B cell (primary cell): ENCODE data around the gene VWA5B2. TPM values are rescaled to one million over a fixed set of nuclear protein-coding genes. Genes with fewer than 3 reads are reported as not detected.
A peak's percentile ranks its signal among the peaks of the same experiment; 100 is the strongest.

Experiments used
- ATAC-seq: fragments of 200-7000 bp; cut with Tn5 transposase; one replicate; pipeline ENCODE4 v1.10.0; 2021; ENCODE audit warnings: low read depth, mild to moderate bottlenecking, moderate number of reproducible peaks, moderate library complexity
- CTCF ChIA-PET: fragments of 350-600 bp; sonication (Branson Sonifier 250); formaldehyde crosslinking; loops from one replicate; lab custom pipeline; 2021; ENCODE audit warnings: antibody characterized with exemption, inconsistent platforms; lab: Charles Lee
- POLR2A ChIA-PET: fragments of 350-600 bp; sonication (Branson Sonifier 250); formaldehyde crosslinking; loops from one replicate; lab custom pipeline; 2021; ENCODE audit warnings: antibody characterized with exemption; lab: Charles Lee
- DNase-seq: peaks from one replicate; pipeline ENCODE4 v3.0.0; 2013
- H2AFZ ChIP-seq: 2 replicates; pipeline ENCODE4 v1.6.1; 2012; ENCODE audit warnings: mild to moderate bottlenecking, low read depth, low read length; ENCODE audit not compliant: insufficient read depth, poor library complexity, severe bottlenecking
- H3K27ac ChIP-seq, 2 donors: 1 replicate in 1 of 2; 2 replicates in 1 of 2; pipeline ENCODE4 v1.5.1; 2012 to 2013; ENCODE audit warnings: low read length in 2 of 2, mild to moderate bottlenecking in 2 of 2, moderate library complexity in 1 of 2
- H3K27me3 ChIP-seq, 4 experiments: fragments of 200-600 bp in 1 of 4; sonication (generic) in 1 of 4; replicated peaks in 1 of 4; 1 replicate in 2 of 4; 2 replicates in 2 of 4; pipeline versions ENCODE4 v1.6.1 to v1.7.0; 2013 to 2016; ENCODE audit warnings: low read length in 3 of 4, mild to moderate bottlenecking in 2 of 4, mixed read lengths in 1 of 4, moderate library complexity in 1 of 4; ENCODE audit not compliant: insufficient read depth in 4 of 4, control insufficient read depth in 3 of 4; ENCODE audit errors: control extremely low read depth in 1 of 4
- H3K36me3 ChIP-seq, 2 experiments: replicated peaks in 1 of 2; 1 replicate in 1 of 2; 2 replicates in 1 of 2; pipeline versions ENCODE4 v1.6.1 to v1.7.1; 2013; ENCODE audit warnings: low read length in 1 of 2; ENCODE audit not compliant: insufficient read depth in 2 of 2, control insufficient read depth in 1 of 2; ENCODE audit errors: control extremely low read depth in 1 of 2, extremely low read depth in 1 of 2
- H3K4me1 ChIP-seq, 2 donors: fragments of 200-600 bp in 1 of 2; sonication (generic) in 1 of 2; 1 replicate in 1 of 2; 2 replicates in 1 of 2; pipeline versions ENCODE4 v1.5.1 to v1.6.1; 2013 to 2017; ENCODE audit warnings: low read length in 2 of 2; ENCODE audit not compliant: control insufficient read depth in 2 of 2, insufficient read depth in 2 of 2
- H3K4me2 ChIP-seq: replicated peaks from 2 replicates; pipeline ENCODE3; 2012; ENCODE audit warnings: mild to moderate bottlenecking, low read depth, low read length; ENCODE audit not compliant: poor library complexity, severe bottlenecking
- H3K4me3 ChIP-seq, 5 experiments: fragments of 200-600 bp in 1 of 5; sonication (generic) in 1 of 5; 1 replicate in 3 of 5; 2 replicates in 2 of 5; pipeline versions ENCODE4 v1.5.1 to v1.7.0; 2011 to 2016; ENCODE audit warnings: low read length in 4 of 5, mild to moderate bottlenecking in 4 of 5, low read depth in 2 of 5, control low read depth in 1 of 5, moderate library complexity in 1 of 5; ENCODE audit not compliant: insufficient read depth in 1 of 5; ENCODE audit errors: control extremely low read depth in 1 of 5, extremely low read depth in 1 of 5
- H3K79me2 ChIP-seq: fragments of 200-600 bp; sonication (generic); one replicate; pipeline ENCODE4 v1.6.0; 2016; ENCODE audit warnings: low read length; ENCODE audit not compliant: control insufficient read depth, insufficient read depth
- H3K9ac ChIP-seq: fragments of 200-600 bp; sonication (generic); 2 replicates; pipeline ENCODE4 v1.6.1; 2017; ENCODE audit warnings: mild to moderate bottlenecking, low read length, moderate library complexity
- H3K9me3 ChIP-seq, 3 donors: one replicate each; pipeline versions ENCODE4 v1.6.1 to v1.7.1; 2013; ENCODE audit warnings: low read length in 2 of 3; ENCODE audit not compliant: control insufficient read depth in 2 of 3, insufficient read depth in 1 of 3; ENCODE audit errors: control extremely low read depth in 1 of 3
- H4K20me1 ChIP-seq: 2 replicates; pipeline ENCODE4 v1.6.0; 2012; ENCODE audit warnings: mild to moderate bottlenecking, low read length; ENCODE audit not compliant: insufficient read depth, control insufficient read depth, poor library complexity, severe bottlenecking
- H3K27ac Mint-ChIP-seq: one replicate; pipeline ENCODE4 v1.8.0; 2021; ENCODE audit warnings: mixed read lengths
- H3K27me3 Mint-ChIP-seq: one replicate; pipeline ENCODE4 v1.8.0; 2021; ENCODE audit warnings: mixed read lengths
- H3K4me1 Mint-ChIP-seq: one replicate; pipeline ENCODE4 v1.8.0; 2021; ENCODE audit warnings: mixed read lengths
- H3K4me3 Mint-ChIP-seq: one replicate; pipeline ENCODE4 v1.8.0; 2021; ENCODE audit warnings: mixed read lengths
- H3K9me3 Mint-ChIP-seq: one replicate; pipeline ENCODE4 v1.8.0; 2022; ENCODE audit warnings: mixed read lengths; ENCODE audit not compliant: insufficient read depth
- EZH2 ChIP-seq: IDR thresholded peaks from 2 replicates; pipeline ENCODE4 v1.6.1; 2012; ENCODE audit warnings: borderline replicate concordance, low read depth, mild to moderate bottlenecking, moderate library complexity, low read length; ENCODE audit not compliant: insufficient read depth, poor library complexity, severe bottlenecking
- whole genome bisulfite sequencing: methylation state at CpG from one replicate; pipeline ENCODE4 v1.1.5; 2013; ENCODE audit warnings: missing lambda C conversion rate; ENCODE audit not compliant: insufficient coverage; 5-methylcytosine and 5-hydroxymethylcytosine counted together
- intact Hi-C: fragments of 100-400 bp; cut with micrococcal nuclease; formaldehyde crosslinking; loops from one replicate; pipeline ENCODE4 v1.10.0; 2022
- polyA plus RNA-seq: library from polyadenylated mRNA; depleted of rRNA; stranded (reverse); fragments of >200 nt; gene quantifications from 2 replicates; pipeline ENCODE4 v1.2.3, GENCODE V29; 2012
- total RNA-seq, 2 donors: library from RNA; stranded (reverse); fragments of 120-200 nt in 1 of 2; gene quantifications; 1 replicate in 1 of 2; 2 replicates in 1 of 2; pipeline versions ENCODE4 v1.2.3 to v1.2.4, GENCODE V29; 2013 to 2022
- TF ChIP-seq, protein P1 (sequence below): fragments of 200-600 bp; IDR thresholded peaks from one replicate; pipeline ENCODE4 v1.8.0; 2022; ENCODE audit warnings: antibody characterized with exemption, mild to moderate bottlenecking

The VWA5B2 gene
- total and polyA plus RNA-seq, 2 donors (not counting 1 experiment from before 2014, with no cell fraction given): 0.10 to 0.37 TPM

DNA sequence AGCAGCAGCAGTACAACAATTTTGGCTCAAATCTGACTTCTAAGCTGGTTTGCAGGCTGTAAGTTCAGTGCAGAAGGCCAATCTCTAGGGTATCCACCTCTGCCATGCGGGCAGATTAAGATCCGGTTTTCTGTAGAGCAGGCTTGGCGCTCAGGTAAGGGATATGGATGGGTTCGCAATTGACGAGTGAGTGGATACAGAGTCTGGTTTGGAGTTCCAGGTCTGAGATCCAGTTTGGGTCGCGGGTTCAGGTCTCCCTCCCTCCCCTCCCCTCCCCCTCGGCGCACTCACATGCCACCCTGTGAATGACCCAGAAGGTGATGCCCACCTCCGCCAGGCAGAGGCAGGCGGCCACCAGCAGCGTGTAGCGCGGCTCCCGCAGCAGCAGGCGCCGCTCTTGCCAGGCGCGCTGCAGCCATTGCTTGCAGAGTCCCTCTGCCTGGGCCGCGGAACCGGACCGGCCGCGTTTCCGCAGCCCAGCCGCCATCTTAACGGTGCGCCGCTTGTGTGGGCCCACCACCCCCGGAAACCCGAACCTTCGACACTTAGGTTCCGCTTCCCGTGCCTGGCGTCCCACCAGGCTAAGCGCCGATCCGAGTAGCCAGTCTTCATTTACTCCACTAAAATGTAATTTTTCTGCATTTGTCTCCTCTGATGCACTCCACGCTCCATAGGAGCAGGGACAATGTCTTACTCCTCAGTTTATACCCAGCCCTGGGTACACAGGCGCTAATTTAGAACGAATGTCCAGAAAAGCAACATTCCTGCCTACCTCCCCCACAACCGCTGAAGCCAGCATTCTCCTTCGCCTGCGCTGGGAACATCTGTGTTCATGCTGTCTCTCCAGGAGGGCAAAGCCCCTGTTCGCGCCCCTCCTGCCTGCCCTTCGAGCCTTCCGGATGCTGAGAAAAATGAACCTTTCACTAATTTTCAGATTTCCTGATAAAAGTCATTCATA lies 19.3 kb downstream of the VWA5B2 start, which contains the start of gene ALG3:
Gene ALG3, minus strand, starts transcription at position 509 of the 958 bp plus-strand sequence. Its CDS starts 22 bp downstream, at position 487.
- intact Hi-C loops: loop anchor here (1.0 kb wide), 6 partner anchors 51 to 114 kb away; partner anchors contain the start of genes AP2M1, EIF4G1 and PSMD2
- under 1% methylated on average over 47 of the region's 49 CpGs for WGBS
- H3K27me3 ChIP-seq: no peaks in the 10 kb centered on the region
- Mint-ChIP-seq H3K4me3 (peak within 1 kb of the TSS; percentile 87), H3K4me1 (peaks cover 9% of the 10 kb centered on the region), H3K27me3 (no peaks in the 10 kb centered on the region), H3K27ac (peak within 1 kb of the TSS; percentile 86), H3K9me3 (no peaks in the 10 kb centered on the region)
- H3K27ac ChIP-seq: peak within 1 kb of the TSS; percentile 59 to 77
- DNase-seq (peak; percentile 93), ATAC-seq (peak; percentile 49)
- H3K9ac ChIP-seq: peak within 1 kb of the TSS; percentile 84
- peaks cover 15% of the 10 kb centered on the region for H4K20me1 ChIP-seq
- H3K9me3 ChIP-seq: no peaks in the 10 kb centered on the region
- peak within 1 kb of the TSS; percentile 88 to 93 (median 91) for H3K4me3 ChIP-seq
- H2AFZ ChIP-seq: peak within 1 kb of the TSS; percentile 99
- ChIA-PET POLR2A (interaction anchor here (1.0 to 1.7 kb wide), 3 partner anchors 19 to 231 kb away, joined by 3 read pairs; partner anchors contain the start of gene VWA5B2), CTCF (interaction anchor here (1.2 to 2.9 kb wide), 5 partner anchors 11 to 22 kb away, joined by 3 to 23 read pairs (median 9); no protein-coding TSS in a partner anchor)
- H3K79me2 ChIP-seq: peaks cover 6% of the 10 kb centered on the region
- peaks cover 0 to 19% of the 10 kb centered on the region in 2 experiments for H3K36me3 ChIP-seq
- peak within 1 kb of the TSS; percentile 88 for H3K4me2 ChIP-seq
- peaks cover 5 to 17% of the 10 kb centered on the region in 2 donors for H3K4me1 ChIP-seq
- TF ChIP-seq, protein P1, sequence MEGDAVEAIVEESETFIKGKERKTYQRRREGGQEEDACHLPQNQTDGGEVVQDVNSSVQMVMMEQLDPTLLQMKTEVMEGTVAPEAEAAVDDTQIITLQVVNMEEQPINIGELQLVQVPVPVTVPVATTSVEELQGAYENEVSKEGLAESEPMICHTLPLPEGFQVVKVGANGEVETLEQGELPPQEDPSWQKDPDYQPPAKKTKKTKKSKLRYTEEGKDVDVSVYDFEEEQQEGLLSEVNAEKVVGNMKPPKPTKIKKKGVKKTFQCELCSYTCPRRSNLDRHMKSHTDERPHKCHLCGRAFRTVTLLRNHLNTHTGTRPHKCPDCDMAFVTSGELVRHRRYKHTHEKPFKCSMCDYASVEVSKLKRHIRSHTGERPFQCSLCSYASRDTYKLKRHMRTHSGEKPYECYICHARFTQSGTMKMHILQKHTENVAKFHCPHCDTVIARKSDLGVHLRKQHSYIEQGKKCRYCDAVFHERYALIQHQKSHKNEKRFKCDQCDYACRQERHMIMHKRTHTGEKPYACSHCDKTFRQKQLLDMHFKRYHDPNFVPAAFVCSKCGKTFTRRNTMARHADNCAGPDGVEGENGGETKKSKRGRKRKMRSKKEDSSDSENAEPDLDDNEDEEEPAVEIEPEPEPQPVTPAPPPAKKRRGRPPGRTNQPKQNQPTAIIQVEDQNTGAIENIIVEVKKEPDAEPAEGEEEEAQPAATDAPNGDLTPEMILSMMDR: no peak
- no peak for TF ChIP-seq EZH2
